Measurements from ENCODE around the gene PET117.

- TF ChIP-seq CTCF (IDR thresholded peaks at IDR 0.05; ENCODE audit: poor library complexity, severe bottlenecking): no peak
- TF ChIP-seq POLR2AphosphoS5 (IDR thresholded peaks at IDR 0.05): no peak
- no peak for TF ChIP-seq EP300 (conservative IDR thresholded peaks at IDR 0.05; ENCODE audit: poor library complexity, severe bottlenecking)
- no peak for TF ChIP-seq EZH2 (IDR thresholded peaks at IDR 0.05; ENCODE audit: borderline replicate concordance, insufficient read depth, low read length, poor library complexity, severe bottlenecking)
- no peak for TF ChIP-seq TAF1 (IDR thresholded peaks at IDR 0.05; ENCODE audit: low read depth)
- TF ChIP-seq SMC3 (conservative IDR thresholded peaks at IDR 0.05; ENCODE audit: poor library complexity): no peak
- TF ChIP-seq RAD21 (conservative IDR thresholded peaks at IDR 0.05): no peak
- no peak for TF ChIP-seq MXI1 (conservative IDR thresholded peaks at IDR 0.05; ENCODE audit: poor library complexity, severe bottlenecking)
Observed at GRCh38 chr20:18176318-18176785, 38.7 kb downstream of the PET117 start.
